HCT116 (cell line): Measurements from ENCODE around the gene CAVIN2. TPM values are rescaled to one million over a fixed set of nuclear protein-coding genes. Genes with fewer than 3 reads are reported as not detected.

Experiments
- ATAC-seq: fragments of 200-7000 bp; cut with Tn5 transposase; 2 replicates; pipeline ENCODE4 v1.9.1; 2020; ENCODE audit warnings: mild to moderate bottlenecking, moderate library complexity
- BruUV-seq: library from RNA; stranded (reverse); fragments of 400-500 nt; replicated peaks from 2 replicates; lab custom pipeline; 2021; lab: Mats Ljungman, UMichigan
- CTCF ChIA-PET: fragments of 300-600 bp; sonication (Branson Sonifier 250); formaldehyde crosslinking; loops from one replicate; lab custom pipeline; 2021; ENCODE audit warnings: antibody characterized with exemption; lab: Charles Lee
- POLR2A ChIA-PET: fragments of 300-600, 350-600 bp; sonication (Branson Sonifier 250); formaldehyde crosslinking; loops from one replicate; lab custom pipeline; 2021; ENCODE audit warnings: antibody characterized with exemption; lab: Charles Lee
- RAD21 ChIA-PET, 2 experiments: fragments of 300-600 bp; sonication (Branson Sonifier 250); formaldehyde crosslinking; loops; one replicate each; lab custom pipeline; 2023; ENCODE audit warnings: low total read pairs in 2 of 2; ENCODE audit not compliant: uncharacterized antibody in 2 of 2, unreplicated experiment in 2 of 2, low non-redundant PET in 1 of 2; lab: Charles Lee
- DNase-seq: peaks from one replicate; pipeline ENCODE4 v3.0.0-alpha.2; 2010; ENCODE audit warnings: low read depth, low spot score
- H2AFZ ChIP-seq: fragments of 200-600 bp; shearing (Covaris generic), sonication (generic); 2 replicates; pipeline ENCODE4 v1.6.1; 2017; ENCODE audit warnings: low read depth, mixed run types, mixed read lengths, antibody characterized with exemption, low read length; ENCODE audit not compliant: poor library complexity, severe bottlenecking
- H3K27ac ChIP-seq: 2 replicates; pipeline ENCODE4 v1.5.1; 2012; ENCODE audit warnings: low read depth, low read length
- H3K27me3 ChIP-seq: fragments of 200-600 bp; sonication (generic); 2 replicates; pipeline ENCODE4 v1.6.1; 2016; ENCODE audit warnings: mixed run types, low read length, mixed read lengths; ENCODE audit not compliant: insufficient read depth
- H3K36me3 ChIP-seq, 2 experiments: fragments of 200-500 bp in 1 of 2; fragments of 200-600 bp in 1 of 2; sonication (Bioruptor generic) in 1 of 2; sonication (generic) in 1 of 2; 2 replicates each; pipeline versions ENCODE4 v1.5.1 to v1.6.1; 2014 to 2016; ENCODE audit warnings: low read length in 2 of 2, inconsistent platforms in 1 of 2, mixed read lengths in 1 of 2, mixed run types in 1 of 2; ENCODE audit not compliant: insufficient read depth in 2 of 2, control insufficient read depth in 1 of 2
- H3K4me1 ChIP-seq, 2 experiments: fragments of 200-600 bp in 1 of 2; sonication (generic) in 1 of 2; 2 replicates each; pipeline versions ENCODE4 v1.5.1 to v1.6.1; 2012 to 2017; ENCODE audit warnings: low read length in 2 of 2, inconsistent platforms in 1 of 2, mild to moderate bottlenecking in 1 of 2, mixed read lengths in 1 of 2, mixed run types in 1 of 2, moderate library complexity in 1 of 2; ENCODE audit not compliant: insufficient read depth in 2 of 2, control insufficient read depth in 1 of 2
- H3K4me2 ChIP-seq: fragments of 200-600 bp; sonication (generic); 2 replicates; pipeline ENCODE4 v1.6.1; 2017; ENCODE audit warnings: mixed run types, low read length, mixed read lengths
- H3K4me3 ChIP-seq, 2 experiments: fragments of 200-600 bp in 1 of 2; sonication (generic) in 1 of 2; replicated peaks in 1 of 2; 2 replicates each; pipeline ENCODE4 v1.5.1; 2011 to 2016; ENCODE audit warnings: low read length in 2 of 2, control low read depth in 1 of 2, low read depth in 1 of 2, mild to moderate bottlenecking in 1 of 2, mixed read lengths in 1 of 2, mixed run types in 1 of 2
- H3K79me2 ChIP-seq: fragments of 200-600 bp; sonication (generic); 2 replicates; pipeline ENCODE4 v1.6.1; 2017; ENCODE audit warnings: mild to moderate bottlenecking, mixed run types, low read length, moderate library complexity, mixed read lengths; ENCODE audit not compliant: insufficient read depth
- H3K9ac ChIP-seq: fragments of 200-600 bp; sonication (generic); 2 replicates; pipeline ENCODE4 v1.6.1; 2016; ENCODE audit warnings: low read length, mixed read lengths
- H3K9me2 ChIP-seq: fragments of 200-600 bp; sonication (generic), shearing (Covaris generic); 2 replicates; pipeline ENCODE4 v1.6.1; 2017; ENCODE audit warnings: mixed run types, mild to moderate bottlenecking, moderate library complexity; ENCODE audit not compliant: insufficient read depth
- H3K9me3 ChIP-seq, 2 experiments: fragments of 200-500 bp in 1 of 2; fragments of 200-600 bp in 1 of 2; sonication (Bioruptor generic) in 1 of 2; sonication (generic) in 1 of 2; 2 replicates each; pipeline ENCODE4 v1.6.1; 2014 to 2017; ENCODE audit warnings: low read length in 2 of 2, mixed read lengths in 2 of 2, inconsistent platforms in 1 of 2, low read depth in 1 of 2, mild to moderate bottlenecking in 1 of 2, mixed run types in 1 of 2, moderate library complexity in 1 of 2; ENCODE audit not compliant: control insufficient read depth in 1 of 2, insufficient read depth in 1 of 2
- H4K20me1 ChIP-seq: fragments of 200-600 bp; sonication (generic), shearing (Covaris generic); 2 replicates; pipeline ENCODE4 v1.6.1; 2017; ENCODE audit warnings: mixed run types, mild to moderate bottlenecking, moderate library complexity; ENCODE audit not compliant: insufficient read depth
- CBX3 ChIP-seq: IDR thresholded peaks from 2 replicates; pipeline ENCODE4 v1.6.1; 2012; ENCODE audit warnings: low read depth
- ELF1 ChIP-seq: IDR thresholded peaks from 2 replicates; pipeline ENCODE4 v1.6.1; 2012; ENCODE audit warnings: low read depth, borderline replicate concordance
- JUND ChIP-seq: IDR thresholded peaks from 2 replicates; pipeline ENCODE4 v1.6.1; 2012
- POLR2A ChIP-seq: IDR thresholded peaks from 2 replicates; pipeline ENCODE4 v1.7.0; 2011; ENCODE audit warnings: borderline replicate concordance; ENCODE audit not compliant: insufficient read depth, insufficient read length; ENCODE audit errors: extremely low read depth
- SRF ChIP-seq: IDR thresholded peaks from 2 replicates; pipeline ENCODE4 v1.6.1; 2012; ENCODE audit warnings: low read depth
- TCF7L2 ChIP-seq: IDR thresholded peaks from 2 replicates; pipeline ENCODE4 v1.7.0; 2011; ENCODE audit warnings: borderline replicate concordance, inconsistent platforms; ENCODE audit not compliant: insufficient read depth, insufficient read length; ENCODE audit errors: extremely low read depth
- ZNF274 ChIP-seq: fragments of 200-500 bp; sonication (Bioruptor generic); IDR thresholded peaks from 2 replicates; pipeline ENCODE4 v1.6.1; 2014; ENCODE audit warnings: mild to moderate bottlenecking, low read depth, low read length, inconsistent platforms
- intact Hi-C: fragments of 100-400 bp; cut with micrococcal nuclease; formaldehyde crosslinking; loops from 2 replicates; pipeline ENCODE4 v1.10.0; 2022
- total RNA-seq: library from RNA; stranded (reverse); gene quantifications from one replicate; pipeline ENCODE4 v1.2.1, GENCODE V29; 2021; ENCODE audit not compliant: unreplicated experiment
- TF ChIP-seq, protein P1 (sequence below): IDR thresholded peaks from 2 replicates; pipeline ENCODE4 v1.6.1; 2012
- TF ChIP-seq, protein P2 (sequence below): IDR thresholded peaks from 2 replicates; pipeline ENCODE4 v1.6.1; 2011; ENCODE audit warnings: mild to moderate bottlenecking, low read length, moderate library complexity; ENCODE audit not compliant: insufficient replicate concordance; ENCODE audit errors: extremely low read depth

CAVIN2 gene
- total RNA-seq, 1 experiment from 2014 or later, result 0.27 TPM

DNA sequence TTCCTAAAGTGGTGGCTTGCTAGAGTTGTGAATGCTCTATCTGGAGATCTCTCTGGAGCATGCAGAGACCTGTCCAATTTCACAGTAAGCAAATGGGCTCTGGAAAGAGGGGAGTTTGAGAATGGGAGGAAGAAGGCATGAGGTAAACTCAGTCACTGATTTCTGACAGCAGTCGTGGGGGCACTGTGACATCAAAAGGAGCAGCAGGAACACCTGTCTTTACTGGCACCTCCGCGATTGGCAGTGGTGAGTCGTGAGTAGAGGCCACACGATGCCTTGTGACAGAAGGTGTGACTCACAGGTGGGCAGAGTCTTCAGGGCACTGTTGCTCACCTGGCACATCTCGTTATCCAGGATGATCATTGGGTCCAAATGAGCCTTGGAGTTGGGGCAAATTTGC is 38.8 kb upstream of the CAVIN2 start (continued):
- no peak for TF ChIP-seq SRF

DNA sequence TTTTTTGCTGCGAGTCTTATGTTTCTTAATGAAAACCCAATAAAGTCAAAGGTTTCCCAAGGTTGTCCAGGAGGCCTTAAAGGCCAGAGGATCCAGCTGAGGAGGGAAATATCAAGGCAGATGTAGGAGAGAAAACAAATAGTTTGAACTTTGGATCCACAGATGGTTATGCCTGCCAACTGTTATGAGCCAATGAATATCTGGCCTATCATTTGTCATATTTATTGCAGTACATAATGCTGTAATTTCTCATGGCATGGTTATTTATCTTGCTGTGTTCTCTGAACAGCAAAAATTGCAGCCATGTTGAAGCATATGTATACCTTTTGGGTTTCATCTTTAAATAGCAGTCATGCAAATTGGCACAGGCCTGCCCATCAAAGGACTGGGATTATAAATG is 38.2 kb upstream of the CAVIN2 start:
- H2AFZ ChIP-seq, result no peak overlapping the region
- no peak overlapping the region for H3K9ac ChIP-seq
- RAD21 ChIA-PET, result no interaction called here
- H4K20me1 ChIP-seq, result no peaks in the 10 kb centered on the region
- no peaks in the 10 kb centered on the region for H3K9me3 ChIP-seq
- H3K4me1 ChIP-seq, result peaks cover 0 to 6% of the 10 kb centered on the region in 2 experiments; a peak in 1 of 4 replicates
- no peak overlapping the region for H3K4me2 ChIP-seq
- H3K36me3 ChIP-seq, result no peaks in the 10 kb centered on the region
- no peaks in the 10 kb centered on the region for H3K27me3 ChIP-seq
- DNase-seq (no peak), ATAC-seq (no peak)
- H3K27ac ChIP-seq, result no peak overlapping the region
- CTCF ChIA-PET, result no interaction called here
- no peaks in the 10 kb centered on the region for H3K79me2 ChIP-seq
- BruUV-seq, result no TSS peak
- intact Hi-C loops, result no loop called here
- H3K9me2 ChIP-seq, result no peaks in the 10 kb centered on the region
- TF ChIP-seq ZNF274, result no peak
- no peak for TF ChIP-seq POLR2A
- TF ChIP-seq CBX3, result no peak
- TF ChIP-seq ELF1, result no peak
- no peak for TF ChIP-seq TCF7L2
- TF ChIP-seq, protein P1, sequence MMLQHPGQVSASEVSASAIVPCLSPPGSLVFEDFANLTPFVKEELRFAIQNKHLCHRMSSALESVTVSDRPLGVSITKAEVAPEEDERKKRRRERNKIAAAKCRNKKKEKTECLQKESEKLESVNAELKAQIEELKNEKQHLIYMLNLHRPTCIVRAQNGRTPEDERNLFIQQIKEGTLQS, result no peak
- TF ChIP-seq JUND, result no peak
- no peak for TF ChIP-seq SRF
- TF ChIP-seq, protein P2, sequence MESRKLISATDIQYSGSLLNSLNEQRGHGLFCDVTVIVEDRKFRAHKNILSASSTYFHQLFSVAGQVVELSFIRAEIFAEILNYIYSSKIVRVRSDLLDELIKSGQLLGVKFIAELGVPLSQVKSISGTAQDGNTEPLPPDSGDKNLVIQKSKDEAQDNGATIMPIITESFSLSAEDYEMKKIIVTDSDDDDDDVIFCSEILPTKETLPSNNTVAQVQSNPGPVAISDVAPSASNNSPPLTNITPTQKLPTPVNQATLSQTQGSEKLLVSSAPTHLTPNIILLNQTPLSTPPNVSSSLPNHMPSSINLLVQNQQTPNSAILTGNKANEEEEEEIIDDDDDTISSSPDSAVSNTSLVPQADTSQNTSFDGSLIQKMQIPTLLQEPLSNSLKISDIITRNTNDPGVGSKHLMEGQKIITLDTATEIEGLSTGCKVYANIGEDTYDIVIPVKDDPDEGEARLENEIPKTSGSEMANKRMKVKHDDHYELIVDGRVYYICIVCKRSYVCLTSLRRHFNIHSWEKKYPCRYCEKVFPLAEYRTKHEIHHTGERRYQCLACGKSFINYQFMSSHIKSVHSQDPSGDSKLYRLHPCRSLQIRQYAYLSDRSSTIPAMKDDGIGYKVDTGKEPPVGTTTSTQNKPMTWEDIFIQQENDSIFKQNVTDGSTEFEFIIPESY, result no peak
- POLR2A ChIA-PET, result no interaction called here
- no peak overlapping the region for H3K4me3 ChIP-seq
